ENCODE measurements around the gene C14orf119. TPM values are rescaled to one million over a fixed set of nuclear protein-coding genes. Genes with fewer than 3 reads are reported as not detected.

The C14orf119 gene
- total RNA-seq, 1 donor from 2014 or later, result 40.3 TPM

GRCh38 chr14:23130871-23131270 lies 35.6 kb downstream of the C14orf119 start:
- no peaks in the 10 kb centered on the region for H3K4me1 Mint-ChIP-seq (ENCODE audit: low read depth, unreplicated experiment)
- no peak overlapping the region for H3K4me3 Mint-ChIP-seq (ENCODE audit: unreplicated experiment)
- TF ChIP-seq CTCF (IDR thresholded peaks at IDR 0.05; ENCODE audit: partially characterized antibody, unreplicated experiment), result no peak
- DNase-seq, result no peak
- peaks cover 7% of the 10 kb centered on the region for H3K36me3 Mint-ChIP-seq (ENCODE audit: unreplicated experiment)
- peaks cover 7% of the 10 kb centered on the region for H3K27me3 Mint-ChIP-seq (ENCODE audit: unreplicated experiment)
- no peak overlapping the region for H3K27ac Mint-ChIP-seq (ENCODE audit: unreplicated experiment)
- peaks cover 2% of the 10 kb centered on the region for H3K9me3 Mint-ChIP-seq (ENCODE audit: unreplicated experiment)

GRCh38 chr14:23131482-23131881 lies 36.2 kb downstream of the C14orf119 start:
- Mint-ChIP-seq H3K4me1 (ENCODE audit: low read depth, unreplicated experiment) (no peaks in the 10 kb centered on the region), H3K27me3 (ENCODE audit: unreplicated experiment) (peaks cover 5% of the 10 kb centered on the region), H3K9me3 (ENCODE audit: unreplicated experiment) (no peaks in the 10 kb centered on the region), H3K27ac (ENCODE audit: unreplicated experiment) (no peak overlapping the region), H3K36me3 (ENCODE audit: unreplicated experiment) (peaks cover 7% of the 10 kb centered on the region), H3K4me3 (ENCODE audit: unreplicated experiment) (no peak overlapping the region)
- TF ChIP-seq CTCF (IDR thresholded peaks at IDR 0.05; ENCODE audit: partially characterized antibody, unreplicated experiment), result no peak
- no peak for DNase-seq

- no peak for DNase-seq
- H3K27ac Mint-ChIP-seq (ENCODE audit: unreplicated experiment), result no peak overlapping the region
- H3K9me3 Mint-ChIP-seq (ENCODE audit: unreplicated experiment), result no peaks in the 10 kb centered on the region
- H3K36me3 Mint-ChIP-seq (ENCODE audit: unreplicated experiment), result peaks cover 7% of the 10 kb centered on the region
- TF ChIP-seq CTCF (IDR thresholded peaks at IDR 0.05; ENCODE audit: partially characterized antibody, unreplicated experiment), result no peak
- no peak overlapping the region for H3K4me3 Mint-ChIP-seq (ENCODE audit: unreplicated experiment)
- H3K27me3 Mint-ChIP-seq (ENCODE audit: unreplicated experiment), result peaks cover 5% of the 10 kb centered on the region
- H3K4me1 Mint-ChIP-seq (ENCODE audit: low read depth, unreplicated experiment), result no peaks in the 10 kb centered on the region
These were observed 37.7 kb downstream of the C14orf119 start for GRCh38 chr14:23132970-23133369.

GRCh38 chr14:23136566-23137133 lies 41.3 kb downstream of the C14orf119 start:
- H3K9me3 Mint-ChIP-seq (ENCODE audit: unreplicated experiment), result no peaks in the 10 kb centered on the region
- no peak overlapping the region for H3K4me3 Mint-ChIP-seq (ENCODE audit: unreplicated experiment)
- peaks cover 2% of the 10 kb centered on the region for H3K27me3 Mint-ChIP-seq (ENCODE audit: unreplicated experiment)
- TF ChIP-seq CTCF (IDR thresholded peaks at IDR 0.05; ENCODE audit: partially characterized antibody, unreplicated experiment), result no peak
- DNase-seq, result no peak
- no peaks in the 10 kb centered on the region for H3K4me1 Mint-ChIP-seq (ENCODE audit: low read depth, unreplicated experiment)
- no peak overlapping the region for H3K27ac Mint-ChIP-seq (ENCODE audit: unreplicated experiment)
- no peaks in the 10 kb centered on the region for H3K36me3 Mint-ChIP-seq (ENCODE audit: unreplicated experiment)

GRCh38 chr14:23137192-23137812 lies 42.0 kb downstream of the C14orf119 start:
- Mint-ChIP-seq H3K9me3 (ENCODE audit: unreplicated experiment) (no peaks in the 10 kb centered on the region), H3K27ac (ENCODE audit: unreplicated experiment) (no peak overlapping the region), H3K36me3 (ENCODE audit: unreplicated experiment) (no peaks in the 10 kb centered on the region), H3K4me3 (ENCODE audit: unreplicated experiment) (no peak overlapping the region), H3K4me1 (ENCODE audit: low read depth, unreplicated experiment) (no peaks in the 10 kb centered on the region), H3K27me3 (ENCODE audit: unreplicated experiment) (peaks cover 2% of the 10 kb centered on the region)
- no peak for DNase-seq
- TF ChIP-seq CTCF (IDR thresholded peaks at IDR 0.05; ENCODE audit: partially characterized antibody, unreplicated experiment), result no peak
